WTC11 (cell line): ENCODE data around the gene SLC22A12. TPM values are rescaled to one million over a fixed set of nuclear protein-coding genes. Genes with fewer than 3 reads are reported as not detected.

Experiments
- ATAC-seq: fragments of 200-7000 bp; cut with Tn5 transposase; 2 replicates; pipeline ENCODE4 v1.10.0; 2021; ENCODE audit warnings: mild to moderate bottlenecking, moderate library complexity
- CTCF ChIA-PET: fragments of 300-600 bp; sonication (Branson Sonifier 250); formaldehyde crosslinking; loops from one replicate; lab custom pipeline; 2021; ENCODE audit warnings: antibody characterized with exemption; lab: Charles Lee
- POLR2A ChIA-PET: fragments of 350-600 bp; sonication (Branson Sonifier 250); formaldehyde crosslinking; loops from one replicate; lab custom pipeline; 2021; ENCODE audit warnings: antibody characterized with exemption; lab: Charles Lee
- DNase-seq: peaks from one replicate; pipeline ENCODE4 v3.0.0; 2021; ENCODE audit warnings: low spot score
- H3K27ac Mint-ChIP-seq: 2 replicates; pipeline ENCODE4 v1.8.0; 2021; ENCODE audit warnings: mixed read lengths
- H3K27me3 Mint-ChIP-seq: 2 replicates; pipeline ENCODE4 v1.8.0; 2021; ENCODE audit warnings: low read depth, mild to moderate bottlenecking, moderate library complexity, mixed read lengths
- H3K36me3 Mint-ChIP-seq: 2 replicates; pipeline ENCODE4 v1.8.0; 2021; ENCODE audit warnings: mixed read lengths
- H3K4me1 Mint-ChIP-seq: 2 replicates; pipeline ENCODE4 v1.8.0; 2022; ENCODE audit warnings: mixed read lengths
- H3K4me3 Mint-ChIP-seq: 2 replicates; pipeline ENCODE4 v1.8.0; 2021; ENCODE audit warnings: mild to moderate bottlenecking, moderate library complexity, mixed read lengths
- H3K9me3 Mint-ChIP-seq: 2 replicates; pipeline ENCODE4 v1.8.0; 2021; ENCODE audit warnings: mixed read lengths
- AFF4 ChIP-seq: sonication (generic); formaldehyde crosslinking; IDR thresholded peaks from 2 replicates; pipeline ENCODE4 v1.8.1; 2023; ENCODE audit warnings: mild to moderate bottlenecking, missing genetic modification reagents, borderline replicate concordance
- AR ChIP-seq: fragments of 250-450 bp; sonication (Bioruptor Pico); IDR thresholded peaks from 2 replicates; pipeline ENCODE4 v1.9.0; 2021; ENCODE audit warnings: mild to moderate bottlenecking
- CREB1 ChIP-seq: sonication (generic); formaldehyde crosslinking; IDR thresholded peaks from 2 replicates; pipeline ENCODE4 v1.8.0; 2023; ENCODE audit warnings: mild to moderate bottlenecking, missing genetic modification reagents
- HMGXB4 ChIP-seq: sonication (generic); formaldehyde crosslinking; IDR thresholded peaks from 2 replicates; pipeline ENCODE4 v1.8.1; 2023; ENCODE audit warnings: mild to moderate bottlenecking, moderate library complexity, missing genetic modification reagents
- MXD4 ChIP-seq: fragments of 250-450 bp; sonication (Bioruptor Pico); IDR thresholded peaks from 2 replicates; pipeline ENCODE4 v1.8.0; 2021; ENCODE audit warnings: mild to moderate bottlenecking, moderate library complexity, borderline replicate concordance
- MYBL2 ChIP-seq: sonication (generic); formaldehyde crosslinking; IDR thresholded peaks from 2 replicates; pipeline ENCODE4 v1.8.1; 2023; ENCODE audit warnings: mild to moderate bottlenecking, moderate library complexity, missing genetic modification reagents
- NFE2L1 ChIP-seq: sonication (generic); formaldehyde crosslinking; IDR thresholded peaks from 2 replicates; pipeline ENCODE4 v1.8.1; 2023; ENCODE audit warnings: missing genetic modification reagents
- PREB ChIP-seq: sonication (generic); formaldehyde crosslinking; IDR thresholded peaks from 2 replicates; pipeline ENCODE4 v1.8.1; 2022; ENCODE audit warnings: mild to moderate bottlenecking, missing genetic modification reagents, moderate library complexity, borderline replicate concordance
- ZNF281 ChIP-seq: sonication (generic); formaldehyde crosslinking; IDR thresholded peaks from 2 replicates; pipeline ENCODE4 v1.8.0; 2023; ENCODE audit warnings: mild to moderate bottlenecking, missing genetic modification reagents
- ZNF532 ChIP-seq: fragments of 250-450 bp; sonication (Bioruptor Pico); IDR thresholded peaks from 2 replicates; pipeline ENCODE4 v1.9.0; 2021; ENCODE audit warnings: mild to moderate bottlenecking, borderline replicate concordance
- total RNA-seq: library from RNA; stranded (reverse); gene quantifications from 3 replicates; pipeline ENCODE4 v1.2.3, GENCODE V29; 2021

Gene SLC22A12
- total RNA-seq, 1 experiment from 2014 or later = not detected

- TF ChIP-seq ZNF532 (CRISPR knock-in tag) (no peak), CREB1 (CRISPR knock-in tag) (no peak), MXD4 (CRISPR knock-in tag) (no peak), ZNF281 (CRISPR knock-in tag) (no peak), AR (CRISPR knock-in tag) (no peak), MYBL2 (CRISPR knock-in tag) (no peak), HMGXB4 (CRISPR knock-in tag) (no peak), NFE2L1 (CRISPR knock-in tag) (no peak)
Observed at GRCh38 chr11:64546600-64546999, 44.4 kb upstream of the SLC22A12 start (continued).

GRCh38 chr11:64549969-64550368 is 41.1 kb upstream of the SLC22A12 start:
- ATAC-seq = no peak
- TF ChIP-seq AFF4 = no peak
- TF ChIP-seq PREB (CRISPR knock-in tag) = no peak
- H3K27me3 Mint-ChIP-seq = peaks cover 15% of the 10 kb centered on the region
- no peak overlapping the region for H3K4me3 Mint-ChIP-seq
- peaks cover 11% of the 10 kb centered on the region for H3K9me3 Mint-ChIP-seq
- ChIA-PET POLR2A (no interaction called here), CTCF (interaction anchor here (1.0 kb wide), 1 partner anchor 80 kb away, joined by 4 read pairs; no protein-coding TSS in a partner anchor)
- H3K36me3 Mint-ChIP-seq = no peaks in the 10 kb centered on the region
- H3K4me1 Mint-ChIP-seq = peaks cover 10% of the 10 kb centered on the region
- no peak for DNase-seq
- no peak overlapping the region for H3K27ac Mint-ChIP-seq
